GM21825 (cell line): ENCODE measurements around the gene IGF1R.

Source experiments
- ATAC-seq: cut with Tn5 transposase; IDR thresholded peaks from one replicate; pipeline ENCODE4 v1.9.1; 2021; ENCODE audit warnings: mild to moderate bottlenecking, moderate library complexity; ENCODE audit not compliant: unreplicated experiment

IGF1R gene

DNA sequence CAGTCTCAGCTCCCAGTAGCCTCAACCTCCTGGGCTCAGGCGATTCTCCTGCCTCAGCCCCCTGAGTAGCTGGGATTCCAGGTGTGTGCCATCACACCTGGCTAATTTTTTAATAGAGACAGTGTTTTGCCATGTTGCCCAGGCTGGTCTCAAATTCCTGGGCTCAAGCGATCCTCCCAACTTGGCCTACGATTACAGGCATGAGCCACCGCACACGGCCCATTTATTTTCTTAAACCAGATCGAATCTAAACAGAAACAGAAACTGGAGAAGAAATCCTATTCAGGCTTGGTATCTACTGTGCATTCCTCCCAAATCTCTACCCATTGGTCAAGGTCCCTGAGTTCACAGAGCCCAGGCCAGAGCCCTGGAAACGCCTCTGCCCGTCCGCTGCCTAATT lies 285.1 kb downstream of the IGF1R start:
- no peak for ATAC-seq

DNA sequence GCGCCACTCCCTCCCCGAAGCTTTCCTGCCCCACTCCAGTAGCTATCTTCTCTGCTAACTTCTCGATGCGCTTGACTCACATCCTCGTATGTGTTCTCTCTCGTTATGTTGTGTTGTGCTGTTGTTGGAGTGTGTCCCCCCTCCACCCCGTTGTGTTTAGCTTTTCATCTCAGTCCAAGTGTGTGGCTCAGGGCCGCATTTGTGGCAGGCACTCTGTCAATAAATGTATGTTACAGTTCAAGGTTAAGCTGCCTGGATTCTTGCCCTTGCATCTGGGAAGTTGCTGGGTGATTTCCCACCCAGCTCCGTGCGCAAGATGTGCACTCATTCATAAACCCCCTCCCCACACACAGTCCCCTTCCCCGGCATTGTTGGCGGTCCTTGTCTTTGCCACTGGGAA lies 287.4 kb downstream of the IGF1R start:
- ATAC-seq: no peak

DNA sequence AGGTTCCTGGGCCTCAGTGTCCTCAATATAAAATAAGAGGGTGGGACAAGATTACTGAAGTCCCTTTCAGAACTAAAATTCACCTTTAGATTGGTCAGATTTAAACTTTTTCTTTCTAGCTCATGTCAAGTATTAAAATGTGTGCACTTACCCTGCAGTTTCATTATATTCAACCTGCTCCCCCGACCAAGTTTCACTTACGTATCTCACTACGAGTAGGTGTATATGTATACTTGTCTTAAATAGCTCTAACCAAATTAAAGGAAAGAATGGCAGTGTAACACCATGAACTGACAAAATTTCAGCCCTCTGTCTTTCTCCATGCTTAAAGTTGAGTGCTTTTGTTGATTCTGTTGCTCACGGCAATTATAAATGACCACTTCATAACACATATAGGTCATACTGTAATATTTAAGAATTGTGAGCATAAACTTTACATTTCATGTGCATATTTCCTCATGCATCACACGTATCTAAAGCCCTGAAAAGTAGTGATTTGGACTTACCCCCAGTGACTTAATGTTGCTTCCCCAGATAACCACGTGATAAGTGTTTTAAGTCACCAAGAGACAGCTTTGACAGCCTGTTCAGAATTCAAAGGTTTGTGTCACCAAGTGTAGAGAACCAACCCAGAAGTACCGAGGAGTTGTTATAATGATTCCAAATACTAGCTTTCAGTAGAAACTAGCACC lies 289.2 kb downstream of the IGF1R start:
- ATAC-seq: peak; percentile 73

DNA sequence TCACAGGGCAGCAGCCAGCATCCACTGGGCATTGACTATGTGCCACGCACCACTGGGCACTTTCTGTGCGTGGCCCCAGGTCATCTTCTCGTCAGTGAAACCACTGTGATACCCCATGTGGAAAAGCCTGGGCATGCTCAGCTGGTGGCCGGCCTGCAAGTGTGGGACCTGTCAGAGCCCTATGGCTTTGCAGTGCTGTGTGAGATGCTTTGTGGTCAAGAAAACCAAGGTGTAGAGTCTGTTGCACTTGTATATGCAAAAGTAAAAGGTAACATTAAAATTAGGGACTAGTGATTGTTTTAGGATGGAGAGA lies 289.7 kb downstream of the IGF1R start:
- peak; percentile 32 for ATAC-seq

DNA sequence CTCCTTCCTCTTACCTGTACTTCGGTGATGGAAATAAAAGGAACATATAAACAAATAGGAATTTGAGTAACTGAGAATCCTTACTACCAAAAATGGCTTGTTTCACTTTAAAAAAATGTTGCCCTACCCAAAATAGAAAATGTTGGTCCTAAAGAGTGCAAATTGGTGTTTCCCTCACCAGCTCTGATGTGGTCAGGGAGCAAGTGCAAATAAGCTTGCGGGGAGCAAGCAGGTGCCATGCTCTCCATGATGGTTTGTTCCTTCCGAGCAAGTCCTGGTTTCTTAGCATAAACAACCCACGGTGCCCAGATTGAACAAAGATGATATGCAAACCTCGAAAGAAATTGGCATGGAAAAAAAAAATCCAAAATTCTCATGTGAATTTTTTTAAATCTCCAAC lies 290.5 kb downstream of the IGF1R start:
- ATAC-seq: no peak

DNA sequence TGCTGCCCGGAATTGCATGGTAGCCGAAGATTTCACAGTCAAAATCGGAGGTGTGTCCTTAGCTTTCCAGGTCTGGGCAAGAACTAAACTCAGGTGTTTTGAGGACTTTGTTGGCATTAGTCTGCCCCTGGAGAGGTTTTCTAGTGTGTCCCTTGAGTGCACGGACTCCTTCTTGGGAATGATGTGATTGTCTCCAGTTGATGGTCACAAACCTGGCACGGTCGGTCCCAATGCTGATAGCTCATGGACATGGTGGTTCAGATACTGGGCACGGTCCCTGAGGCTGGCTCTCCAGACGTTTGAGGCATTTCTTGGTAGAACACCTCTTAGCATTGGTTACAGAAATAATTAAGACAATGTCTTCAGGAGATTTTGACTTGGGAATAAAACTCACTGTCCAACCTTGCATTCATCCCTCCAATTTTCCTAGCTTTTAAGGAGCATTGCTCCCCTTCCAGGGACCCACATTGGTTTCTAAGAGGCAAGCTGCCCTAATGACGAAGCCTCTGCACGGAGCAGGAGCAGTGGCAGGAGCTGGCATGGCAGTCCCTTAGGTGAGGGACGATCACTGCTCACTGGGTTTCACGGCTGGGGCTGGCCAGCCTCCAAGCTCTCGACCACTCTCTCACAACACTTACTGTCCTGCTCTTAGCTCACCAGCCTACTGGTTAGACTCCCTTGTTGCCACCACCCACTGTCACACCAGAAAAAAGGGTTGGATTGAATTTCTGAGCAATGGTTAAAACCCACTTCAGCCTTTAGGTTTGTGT lies 291.2 kb downstream of the IGF1R start:
- ATAC-seq: no peak

DNA sequence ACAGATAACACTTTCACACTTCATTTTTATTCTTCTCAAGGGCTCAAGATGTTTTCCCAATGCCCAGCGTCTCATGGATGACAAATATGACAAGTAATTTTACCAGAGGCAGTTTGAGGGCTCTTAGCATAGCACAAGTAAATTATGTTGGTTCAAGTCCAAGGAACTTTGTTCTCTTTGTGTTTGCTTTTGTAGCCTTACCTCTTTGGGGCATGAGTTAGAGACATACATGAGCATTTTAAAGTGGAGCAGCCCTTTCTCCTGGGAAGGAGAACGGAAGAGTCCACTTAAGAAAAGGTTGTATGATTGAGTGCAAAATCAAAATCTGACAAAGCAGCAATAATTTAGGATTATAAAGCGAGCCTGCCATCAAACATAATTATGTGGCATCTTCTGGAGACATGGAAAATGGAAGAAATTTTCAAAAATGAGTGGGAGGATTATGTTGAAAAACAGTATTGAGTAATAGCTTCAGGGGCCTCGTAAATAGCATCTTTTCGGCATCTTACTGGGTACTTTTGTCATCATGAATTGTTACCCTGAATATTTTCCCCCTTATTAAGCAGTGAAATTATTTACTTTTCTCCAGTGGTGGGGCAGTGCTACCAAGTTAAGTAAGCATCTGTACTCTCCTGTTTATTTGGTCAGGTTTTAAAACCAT lies 293.4 kb downstream of the IGF1R start:
- no peak for ATAC-seq

DNA sequence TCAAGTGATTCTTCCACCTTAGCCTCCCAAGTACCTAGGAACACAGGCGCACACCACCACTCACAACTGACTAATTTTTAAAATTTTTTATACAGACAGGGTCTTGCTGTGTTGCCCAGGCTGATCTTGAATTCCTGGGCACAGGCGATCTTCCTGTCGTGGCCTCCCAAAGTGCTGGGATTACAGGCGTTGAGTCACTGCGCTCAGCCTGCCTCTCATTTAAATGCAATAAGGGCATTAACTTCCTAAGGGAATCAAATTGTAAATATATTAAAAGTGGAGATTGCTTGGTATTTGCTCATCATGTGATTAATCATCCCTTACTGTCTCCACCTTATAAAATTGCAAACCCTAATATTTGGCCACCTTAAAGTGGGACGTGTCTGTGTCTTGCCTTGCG lies 294.1 kb downstream of the IGF1R start:
- ATAC-seq: no peak

DNA sequence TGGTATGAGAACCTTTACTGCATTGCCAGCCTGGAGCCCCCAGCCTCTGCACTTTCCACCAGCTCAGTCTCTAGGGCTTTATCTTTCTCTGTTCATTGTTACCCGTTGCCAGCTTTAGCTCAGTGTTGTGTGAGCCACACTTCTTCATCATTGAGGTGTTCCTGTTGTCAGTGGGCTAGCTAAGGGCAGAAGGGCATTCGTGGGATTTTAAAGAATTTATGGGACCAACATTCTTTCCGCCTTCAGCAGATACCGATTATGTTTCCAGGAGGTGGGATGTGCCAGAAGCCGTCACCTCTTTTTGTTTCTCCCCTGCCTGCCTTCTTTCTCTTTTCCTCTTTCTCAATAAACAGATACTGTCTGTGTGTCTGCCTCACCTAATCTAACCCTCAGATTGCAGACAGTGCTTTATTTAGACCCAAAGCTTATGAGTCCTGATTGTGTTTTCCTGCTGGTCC lies 294.7 kb downstream of the IGF1R start:
- no peak for ATAC-seq

DNA sequence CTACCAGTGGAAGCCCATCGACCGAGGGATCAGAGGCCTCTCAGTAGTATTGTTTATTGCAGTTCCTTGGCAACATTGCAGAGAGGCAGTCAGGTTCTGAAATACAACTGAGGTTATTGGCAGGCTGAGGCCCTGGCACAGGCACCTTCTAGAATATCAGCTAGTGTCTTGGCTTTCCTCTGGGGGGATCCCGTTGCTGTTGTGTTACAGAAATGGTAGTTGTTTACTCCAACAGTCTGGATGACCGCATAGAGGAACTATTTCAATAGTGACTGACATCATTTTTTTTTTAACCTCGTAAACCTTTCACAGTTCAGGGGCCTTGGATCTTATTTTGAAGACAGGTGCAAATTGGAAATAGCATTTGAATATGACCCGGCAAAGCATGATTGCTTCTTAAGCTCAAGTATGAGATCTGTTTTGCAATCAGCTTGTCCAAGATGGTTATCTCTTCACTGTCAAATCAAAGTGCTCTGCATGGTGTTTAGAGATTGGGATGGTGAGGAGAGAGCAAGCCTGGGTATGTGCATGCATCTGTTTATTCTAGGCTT lies 295.3 kb downstream of the IGF1R start:
- no peak for ATAC-seq

DNA sequence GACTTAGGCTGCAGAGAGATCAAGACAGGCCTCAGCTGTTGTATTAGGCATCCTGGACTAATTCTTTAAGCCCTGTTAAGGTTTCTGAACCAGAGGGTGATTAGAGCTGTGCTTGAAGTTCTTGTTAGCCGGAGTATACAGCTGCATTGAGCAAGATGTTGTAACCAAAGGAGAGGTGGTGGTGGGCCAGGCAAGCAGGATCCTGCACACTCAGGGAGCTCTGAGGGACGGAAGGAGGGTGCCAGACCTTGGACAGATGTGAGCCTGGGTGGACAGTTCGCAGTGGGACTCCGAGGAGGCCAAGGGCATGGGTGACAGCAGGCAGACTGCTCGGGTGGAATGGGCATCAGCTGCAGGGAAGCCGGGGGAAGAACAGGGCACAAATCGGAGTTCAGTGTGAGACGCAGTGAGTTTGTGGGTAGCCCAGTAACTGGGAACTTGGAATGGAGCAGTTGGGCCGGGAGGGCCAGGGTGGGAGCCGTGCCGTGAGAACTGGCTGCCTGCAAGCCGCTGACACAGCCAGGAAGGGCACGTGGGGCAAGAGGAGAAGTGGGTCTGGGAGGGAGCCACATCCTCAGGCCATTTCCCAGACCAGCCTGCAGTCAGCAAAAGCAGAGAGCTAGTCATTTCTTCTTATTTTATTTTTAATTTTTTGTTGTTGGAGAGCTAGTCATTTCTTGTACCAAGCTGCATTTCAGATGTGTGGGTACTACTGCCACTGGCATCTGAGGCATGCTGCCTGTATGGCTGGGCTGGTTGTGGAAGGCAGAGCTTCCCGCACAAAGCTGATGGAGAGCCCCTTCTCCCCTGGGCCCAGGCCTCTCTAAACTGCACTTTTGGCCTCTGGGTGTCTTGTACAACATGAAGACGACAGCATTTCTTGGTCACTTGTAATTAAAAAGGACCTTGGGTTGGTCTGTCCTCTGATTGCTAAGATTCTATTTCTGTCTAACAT lies 298.2 kb downstream of the IGF1R start:
- ATAC-seq: no peak

DNA sequence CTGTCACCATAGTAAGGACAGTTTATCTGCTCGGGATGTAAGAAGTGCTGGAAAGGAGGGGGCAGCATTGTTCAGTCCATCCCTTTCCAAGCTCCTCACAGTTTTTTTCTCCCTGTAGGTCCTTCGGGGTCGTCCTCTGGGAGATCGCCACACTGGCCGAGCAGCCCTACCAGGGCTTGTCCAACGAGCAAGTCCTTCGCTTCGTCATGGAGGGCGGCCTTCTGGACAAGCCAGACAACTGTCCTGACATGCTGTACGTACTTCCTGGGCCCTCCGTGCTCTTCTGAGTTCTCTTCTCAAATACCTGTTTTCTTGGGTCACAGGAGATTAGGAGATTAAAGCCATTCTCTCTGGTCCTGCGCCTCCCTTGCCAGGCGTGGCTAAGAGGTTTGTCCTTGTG lies 300.1 kb downstream of the IGF1R start:
- ATAC-seq: no peak

DNA sequence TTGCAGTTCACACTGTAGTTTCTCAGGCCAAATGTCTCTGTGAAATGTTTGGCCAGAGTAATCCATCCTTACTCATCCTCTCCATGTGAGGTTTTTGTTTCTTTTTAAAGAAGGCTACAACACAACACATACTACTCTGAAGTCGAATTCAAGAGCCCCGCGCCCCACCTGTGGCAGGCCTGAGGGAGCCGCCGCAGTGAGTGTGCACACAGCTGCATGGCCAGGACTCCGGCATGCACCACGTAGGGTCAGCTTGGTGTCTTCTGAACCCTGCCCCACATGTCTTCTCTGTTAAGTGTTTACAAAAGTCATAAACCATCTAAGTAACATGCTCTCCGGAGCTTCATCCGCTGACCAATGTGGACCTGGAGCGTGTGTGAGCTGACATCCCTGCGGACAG lies 300.6 kb downstream of the IGF1R start:
- no peak for ATAC-seq

DNA sequence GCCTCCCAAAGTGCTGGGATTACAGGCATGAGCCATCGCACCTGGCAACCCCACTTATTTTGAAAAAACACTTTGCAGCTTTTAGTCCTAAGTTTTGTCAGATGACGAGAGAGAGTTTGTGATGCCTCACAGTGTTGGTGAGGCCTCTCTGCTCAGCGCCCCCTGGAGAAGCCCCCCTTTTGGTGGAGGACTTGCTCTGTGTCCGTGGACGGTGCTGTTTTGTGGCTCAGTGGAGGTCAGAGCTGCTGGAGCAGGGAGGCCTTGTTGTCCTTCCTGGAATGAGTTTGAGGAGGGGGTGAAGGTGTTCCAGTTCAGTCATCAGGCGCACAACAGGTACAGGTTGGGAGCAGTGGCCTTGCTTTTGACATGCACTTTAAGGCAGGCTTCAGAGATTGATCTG lies 301.3 kb downstream of the IGF1R start:
- ATAC-seq: no peak

DNA sequence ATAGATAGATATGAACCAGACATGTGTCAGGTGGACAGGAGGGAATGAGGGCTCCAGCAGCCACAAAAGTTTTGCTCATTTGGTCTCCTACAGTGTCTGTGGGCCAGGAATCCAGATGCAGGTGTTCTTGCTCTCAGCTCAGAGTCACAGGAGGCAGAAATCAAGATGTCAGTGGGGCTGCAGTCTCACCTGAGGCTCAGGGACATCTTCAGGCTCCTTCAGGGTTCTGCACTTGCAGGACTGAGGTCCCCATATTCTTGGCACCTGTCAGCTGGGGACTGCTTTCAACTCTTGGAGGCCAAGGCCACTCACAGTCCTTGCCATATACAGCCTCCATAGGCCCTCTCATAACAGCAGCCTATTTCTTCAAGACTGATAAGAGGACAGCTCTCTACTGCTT lies 301.9 kb downstream of the IGF1R start:
- no peak for ATAC-seq

DNA sequence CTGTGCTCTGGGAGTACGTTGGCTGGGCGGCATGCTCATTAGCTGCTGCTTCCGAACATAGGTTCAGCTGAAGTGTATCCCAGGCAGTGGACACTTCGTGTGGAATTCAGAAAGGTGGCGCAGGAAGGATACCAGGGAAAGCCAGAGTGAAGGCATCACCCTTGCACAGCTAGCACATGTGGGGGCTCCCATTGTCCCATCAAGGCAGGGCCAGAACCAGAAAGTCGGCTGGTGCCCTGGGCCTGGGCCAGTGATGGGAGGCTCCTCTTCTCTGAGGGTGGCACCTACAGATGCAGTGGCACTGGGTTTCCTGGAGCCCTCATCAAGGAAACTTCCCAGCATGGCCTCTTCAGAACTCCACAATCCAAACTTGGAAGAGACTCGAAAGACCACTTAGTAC lies 302.7 kb downstream of the IGF1R start:
- no peak for ATAC-seq

DNA sequence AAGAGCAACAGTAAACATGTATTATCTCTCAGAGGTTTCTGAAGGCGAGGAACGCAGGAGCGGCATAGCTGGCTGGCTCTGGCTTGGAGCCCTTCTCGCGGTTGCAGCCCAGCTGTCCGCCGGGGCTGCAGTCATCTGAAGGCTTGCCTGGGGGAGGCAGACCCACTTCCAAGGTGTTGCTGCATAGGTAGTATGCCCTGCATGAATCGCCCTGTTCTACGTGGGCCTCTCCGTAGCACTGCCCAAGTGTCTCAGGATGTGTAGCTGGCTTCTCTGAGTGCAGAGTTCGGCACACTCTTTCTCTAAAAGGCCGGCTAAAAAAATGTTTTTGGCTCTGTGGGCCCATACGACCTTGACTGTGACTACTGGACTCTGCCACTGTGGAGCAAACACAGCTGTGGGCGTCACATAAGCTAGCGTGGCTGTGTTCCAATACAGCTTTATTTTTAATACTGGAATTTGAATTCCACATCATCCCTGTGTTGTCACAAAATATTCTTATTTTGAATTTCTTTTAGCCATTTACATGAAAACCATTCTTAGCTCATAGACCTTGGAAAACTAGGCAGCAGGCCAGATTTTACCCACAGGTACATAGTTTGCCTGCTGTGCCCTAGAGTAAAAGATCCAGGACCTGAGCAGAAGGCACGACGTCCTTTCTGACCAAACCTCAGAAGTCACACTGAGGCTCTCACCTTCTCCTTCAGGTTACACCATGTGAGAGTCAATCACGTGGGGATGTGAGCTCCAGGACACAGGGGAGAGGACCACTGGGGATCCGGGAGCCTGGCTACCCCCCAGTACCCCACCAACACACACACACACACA lies 303.4 kb downstream of the IGF1R start:
- ATAC-seq: no peak

DNA sequence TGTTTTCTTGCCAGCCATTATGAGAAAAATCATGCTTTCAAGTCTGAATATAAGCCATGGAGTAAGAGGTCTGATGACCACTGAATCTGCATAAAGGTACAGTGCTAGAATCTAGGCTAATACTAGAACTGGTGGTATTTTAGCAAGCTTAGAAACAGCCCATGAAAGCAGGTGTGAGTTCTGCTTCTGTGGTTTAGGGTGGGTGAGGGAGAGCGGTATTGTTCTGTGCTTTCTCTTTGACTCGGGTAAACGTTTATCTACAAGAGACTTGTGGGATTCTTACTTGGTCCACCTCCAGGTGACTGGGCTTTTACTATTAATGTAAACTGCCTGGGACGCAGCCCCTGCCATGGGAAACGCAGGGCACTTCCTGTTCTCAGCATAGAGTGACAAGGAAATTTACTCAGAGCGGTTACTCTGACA lies 304.1 kb downstream of the IGF1R start:
- peak; percentile 91 for ATAC-seq

DNA sequence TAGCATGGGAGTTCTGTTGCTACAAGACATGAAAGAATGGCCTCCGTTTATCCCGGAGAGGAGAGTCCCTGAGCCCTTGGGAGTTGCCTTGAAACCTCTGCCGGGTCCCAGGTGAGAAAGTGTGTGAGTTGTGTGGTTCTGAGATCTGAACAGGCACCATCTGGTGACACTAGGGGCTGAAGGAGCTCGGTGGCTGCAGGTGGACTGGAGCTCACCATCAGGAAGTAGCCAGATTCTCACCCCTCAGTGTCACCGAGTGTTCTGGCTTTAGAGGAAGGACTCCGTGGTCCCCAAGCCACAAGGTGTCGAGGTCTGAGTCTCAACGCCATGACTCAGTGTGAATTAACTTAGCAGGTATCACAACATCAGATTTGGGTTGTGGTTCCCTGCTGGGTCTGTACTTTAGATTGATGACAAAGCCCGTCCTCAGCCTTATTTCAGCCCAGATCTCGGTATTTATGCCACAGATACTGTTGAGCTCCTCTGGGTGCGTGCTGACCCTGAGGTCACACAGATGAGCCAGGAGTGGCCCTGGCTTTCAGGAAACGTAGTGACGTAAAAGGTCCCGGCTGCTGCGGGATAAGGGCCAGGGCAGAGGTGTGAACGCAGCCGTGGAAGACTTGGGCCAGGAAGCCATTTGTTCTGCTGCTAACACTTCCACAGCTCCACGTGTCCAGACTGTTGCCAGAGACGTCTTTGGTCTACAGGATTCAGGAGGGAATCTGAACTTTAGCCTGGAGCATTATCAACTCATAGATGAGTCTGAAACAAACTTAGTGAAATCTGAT lies 304.9 kb downstream of the IGF1R start:
- peak; percentile 44 for ATAC-seq
